Left kidney (tissue), 2 donors: Measurements from ENCODE around the gene ZER1. TPM values are rescaled to one million over a fixed set of nuclear protein-coding genes. Genes with fewer than 3 reads are reported as not detected.
"Not testable (repeated sequence)": the region's sequence is repeated elsewhere in the genome, so short reads cannot be mapped to it uniquely, and the experiment has no call there.

Source experiments
- DNase-seq: peaks from one replicate; pipeline ENCODE4 v3.0.0-alpha.2; 2013
- polyA plus RNA-seq: library from polyadenylated mRNA; unstranded; fragments of 120-200 nt; gene quantifications from one replicate; pipeline ENCODE4 v1.2.1, GENCODE V29; 2013; ENCODE audit not compliant: insufficient read length

ZER1 gene
- polyA plus RNA-seq, 1 donor: 31.3 TPM

- no peak for DNase-seq
Observed at GRCh38 chr9:128716581-128717254, 55.0 kb downstream of the ZER1 start.

GRCh38 chr9:128715436-128715750 is 56.3 kb downstream of the ZER1 start:
- no peak for DNase-seq

GRCh38 chr9:128714586-128715435 is 56.9 kb downstream of the ZER1 start:
- DNase-seq: no peak

- no peak for DNase-seq
Observed at GRCh38 chr9:128713941-128714573, 57.7 kb downstream of the ZER1 start.

- no peak for DNase-seq
Observed at GRCh38 chr9:128713411-128713780, 58.3 kb downstream of the ZER1 start.

DNA sequence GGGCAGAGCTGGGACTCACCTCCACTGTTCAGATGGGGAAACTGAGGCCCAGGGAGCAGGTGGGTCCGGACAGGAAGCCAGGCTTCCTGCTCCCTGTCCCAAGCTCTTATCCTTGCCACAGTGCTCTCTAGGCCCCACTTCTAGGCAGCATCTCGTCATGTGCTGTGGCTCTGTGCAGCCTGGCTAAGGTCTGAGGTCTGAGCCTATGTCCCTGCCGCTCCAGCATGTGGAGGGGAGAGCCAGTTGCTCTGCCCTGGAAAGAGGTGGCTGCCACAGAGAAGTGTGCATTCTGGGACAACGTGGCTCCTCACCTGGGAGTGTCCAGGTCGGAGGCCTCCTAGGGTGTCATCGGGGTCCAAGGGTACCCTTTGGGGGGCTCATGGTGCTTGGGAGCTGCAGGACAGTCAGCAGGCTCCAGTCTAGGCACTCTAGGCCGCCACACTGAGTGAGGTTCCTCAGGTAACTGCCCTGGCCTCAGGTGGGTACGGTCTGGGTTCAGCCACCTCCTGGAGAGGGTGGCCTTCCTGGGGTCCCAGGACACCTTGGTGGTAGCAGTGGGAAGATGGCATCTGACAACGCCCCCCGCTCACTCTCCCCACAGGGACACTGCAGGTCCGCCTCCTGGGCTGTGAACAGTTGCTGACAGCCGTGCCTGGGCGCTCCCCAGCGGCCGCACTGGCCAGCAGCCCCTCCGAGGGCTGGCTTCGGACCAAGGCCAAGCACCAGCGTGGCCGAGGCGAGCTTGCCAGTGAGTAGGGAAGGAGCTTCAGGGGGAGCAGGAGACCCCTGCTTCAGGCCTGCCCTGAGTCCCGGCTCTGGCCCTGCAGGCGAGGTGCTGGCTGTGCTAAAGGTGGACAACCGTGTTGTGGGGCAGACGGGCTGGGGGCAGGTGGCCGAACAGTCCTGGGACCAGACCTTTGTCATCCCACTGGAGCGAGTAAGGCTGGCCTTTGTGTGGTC is 59.0 kb downstream of the ZER1 start:
- DNase-seq: no peak

DNA sequence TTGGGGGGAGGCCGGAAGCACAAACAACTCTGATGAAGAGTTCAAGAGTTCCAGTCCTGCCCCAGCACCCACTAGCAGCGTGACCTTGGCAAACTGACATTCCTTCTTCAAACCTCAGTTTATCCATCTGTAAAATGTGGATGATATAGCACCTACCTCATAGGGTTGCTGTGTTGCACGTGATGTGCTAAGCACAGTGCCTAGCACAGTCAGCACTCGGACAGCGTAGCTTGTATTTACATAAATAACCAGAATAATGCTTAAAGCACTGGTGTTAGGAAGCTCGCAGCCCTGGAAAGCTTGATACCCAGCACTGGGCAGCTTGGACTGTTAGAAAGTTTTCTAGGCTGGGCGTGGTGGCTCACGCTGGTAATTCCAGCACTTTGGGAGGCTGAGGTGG is 64.3 kb downstream of the ZER1 start:
- no peak for DNase-seq

- DNase-seq: no peak
Observed at GRCh38 chr9:128706671-128707381, 64.9 kb downstream of the ZER1 start.

DNA sequence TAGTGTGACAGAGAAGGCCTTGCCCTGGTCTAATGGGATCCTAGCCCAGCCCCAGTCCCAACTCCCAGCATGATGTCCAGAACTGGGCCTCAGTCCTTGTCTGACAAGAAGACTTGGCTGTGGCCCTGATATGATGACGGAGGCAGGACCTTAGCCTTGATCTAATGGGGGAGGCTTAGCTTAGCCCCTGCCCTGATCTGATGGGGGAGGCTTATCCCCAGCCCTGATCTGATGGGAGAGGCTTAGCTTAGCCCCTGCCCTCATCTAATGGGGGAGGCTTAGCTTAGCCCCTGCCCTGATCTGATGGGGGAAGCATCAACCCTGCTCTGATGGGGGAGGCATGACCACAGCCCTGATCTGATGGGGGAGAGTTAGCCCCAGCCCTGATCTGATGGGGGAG is 65.7 kb downstream of the ZER1 start:
- no peak for DNase-seq

DNA sequence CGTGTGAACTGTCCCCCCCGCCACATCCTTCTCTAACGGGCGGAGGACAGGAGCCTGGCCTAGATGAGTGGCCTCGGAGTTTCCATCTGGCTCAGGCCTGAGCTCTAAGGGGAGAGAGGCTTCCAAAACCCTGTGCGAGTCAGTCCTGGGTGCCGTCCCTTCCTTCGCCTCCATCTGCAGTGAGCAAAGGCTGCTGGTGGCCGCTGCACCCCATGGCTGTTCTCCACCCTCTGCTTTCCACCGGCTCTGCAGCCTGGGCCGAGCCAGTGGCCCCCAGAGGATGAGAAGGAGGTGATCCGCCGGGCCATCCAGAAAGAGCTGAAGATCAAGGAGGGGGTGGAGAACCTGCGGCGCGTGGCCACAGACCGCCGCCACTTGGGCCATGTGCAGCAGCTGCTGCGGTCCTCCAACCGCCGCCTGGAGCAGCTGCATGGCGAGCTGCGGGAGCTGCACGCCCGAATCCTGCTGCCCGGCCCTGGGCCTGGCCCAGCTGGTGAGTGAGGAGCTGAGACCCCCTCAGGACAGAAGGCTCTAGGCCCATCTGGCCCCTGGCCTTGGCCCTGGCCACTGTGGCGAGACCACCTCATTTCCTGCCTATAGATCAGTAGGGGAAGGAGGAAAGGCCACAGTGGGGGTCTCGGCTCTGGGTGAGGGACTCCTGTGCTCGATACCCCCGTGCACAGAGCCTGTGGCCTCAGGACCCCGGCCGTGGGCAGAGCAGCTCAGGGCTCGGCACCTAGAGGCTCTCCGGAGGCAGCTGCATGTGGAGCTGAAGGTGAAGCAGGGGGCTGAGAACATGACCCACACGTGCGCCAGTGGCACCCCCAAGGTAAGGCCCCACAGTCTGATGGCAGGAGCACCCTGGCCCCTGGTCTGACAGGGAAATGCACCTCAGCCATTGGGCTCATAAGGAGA is 66.4 kb downstream of the ZER1 start:
- DNase-seq: no peak

DNA sequence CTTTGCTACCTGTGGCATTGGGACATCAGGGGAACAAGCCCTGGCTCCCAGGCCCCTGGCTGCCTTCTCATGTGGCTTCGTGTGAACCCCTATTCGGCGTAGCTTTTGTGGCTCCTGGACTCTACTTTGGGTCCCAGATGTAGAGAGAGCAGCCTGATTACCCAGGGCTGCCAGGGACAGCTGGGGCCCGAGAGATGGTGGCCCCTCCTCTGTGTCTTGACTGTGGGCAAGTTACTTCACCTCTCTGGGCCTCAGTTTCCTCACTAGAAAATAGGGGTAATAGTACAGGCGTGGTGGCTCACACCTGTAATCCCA is 67.4 kb downstream of the ZER1 start:
- DNase-seq: no peak

GRCh38 chr9:128703616-128704355 is 67.9 kb downstream of the ZER1 start:
- no peak for DNase-seq

DNA sequence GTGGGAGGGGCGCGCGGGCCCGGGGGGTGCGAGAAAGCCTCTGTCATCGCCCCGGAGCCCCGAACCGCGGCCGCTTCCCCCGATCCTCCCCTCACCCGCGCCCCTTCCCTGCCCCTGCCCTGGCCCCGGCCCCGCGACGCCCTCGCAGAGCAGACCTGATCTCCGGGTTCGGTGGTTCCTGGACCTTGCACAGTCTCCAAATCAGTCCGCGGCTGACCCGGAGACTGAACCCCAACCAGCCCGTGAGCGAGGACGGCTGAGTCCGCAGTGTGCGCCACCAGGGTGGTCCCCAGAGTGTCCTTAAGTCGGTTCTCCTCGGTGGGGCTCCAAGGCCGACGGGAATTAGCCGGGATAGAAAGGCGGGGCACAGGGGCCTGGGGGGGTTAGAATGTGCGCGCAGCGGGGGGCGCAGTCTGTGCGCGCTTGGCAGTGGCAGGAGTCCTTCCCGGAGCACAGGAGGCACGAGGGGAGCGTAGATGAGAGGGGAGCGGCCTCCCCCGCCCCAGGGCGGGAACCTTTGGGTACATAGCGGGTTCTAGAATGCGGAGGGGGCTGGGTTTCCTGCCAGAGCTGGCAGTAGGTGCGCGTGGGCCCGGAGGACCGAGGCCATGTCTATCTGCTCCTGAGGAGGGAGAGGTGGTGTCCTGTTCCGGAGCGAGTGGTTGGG is 68.6 kb downstream of the ZER1 start:
- DNase-seq: no peak

DNA sequence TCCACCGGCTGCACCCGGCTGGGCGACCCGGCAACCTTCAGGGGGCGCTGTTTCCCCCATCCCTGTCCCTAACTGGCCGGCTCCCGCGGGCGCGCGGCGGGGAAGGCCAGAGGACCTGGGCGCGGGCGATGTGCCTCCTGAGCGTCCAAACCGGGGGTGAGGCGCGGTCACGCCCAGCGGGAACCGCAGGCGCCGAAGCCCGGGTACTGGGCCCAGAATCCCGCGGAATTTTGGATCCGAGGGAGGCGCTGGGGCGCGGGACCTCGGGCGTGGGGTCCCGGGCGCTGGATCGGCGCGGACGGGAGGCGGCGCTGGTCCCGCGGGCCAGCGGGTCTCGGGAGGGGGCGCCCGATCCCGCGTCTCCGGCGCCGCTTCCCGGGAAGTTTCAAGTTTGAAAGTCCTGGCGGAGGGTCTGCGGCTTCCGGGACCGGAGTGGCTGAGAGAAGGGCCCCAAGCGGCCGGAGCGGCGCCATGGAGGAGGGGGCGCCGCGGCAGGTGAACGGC is 69.2 kb downstream of the ZER1 start, which contains the start of gene PKN3:
Gene PKN3, plus strand, starts transcription at position 59 of the 504 bp plus-strand sequence. Its CDS starts 413 bp downstream, at position 472.
- peak; percentile 85 for DNase-seq

DNA sequence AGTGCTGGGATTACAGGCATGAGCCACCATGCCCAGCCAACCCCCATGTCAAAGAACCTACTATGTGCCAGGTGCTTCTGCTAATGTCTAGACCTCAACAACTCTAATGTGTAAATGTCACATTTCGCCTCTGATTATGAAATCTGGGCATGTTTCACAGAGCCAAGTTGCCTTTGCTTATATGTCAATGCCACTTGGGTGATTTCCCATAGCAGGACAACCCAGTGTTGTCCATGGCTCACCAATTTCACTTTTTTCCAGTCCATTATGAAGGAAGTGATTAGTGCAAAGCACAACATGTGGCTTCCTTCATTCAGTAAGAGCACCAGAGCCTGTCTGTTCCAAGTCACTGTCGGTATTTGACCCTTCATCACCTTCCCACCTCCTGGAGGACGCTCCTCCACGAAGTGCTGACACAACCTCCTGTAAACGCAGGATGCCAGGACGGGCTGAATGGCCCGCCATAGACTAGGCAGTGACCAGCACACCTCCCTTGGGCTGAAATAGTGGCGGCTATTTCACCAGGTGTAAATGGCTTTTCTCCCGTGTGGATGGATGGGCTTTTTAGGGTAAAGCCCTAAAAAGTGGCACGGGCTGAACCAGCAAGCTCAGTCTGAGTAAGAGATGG is 70.4 kb downstream of the ZER1 start:
- no peak for DNase-seq

- not testable (repeated sequence) for DNase-seq
Observed at GRCh38 chr9:128699096-128699795, 72.5 kb downstream of the ZER1 start.

DNA sequence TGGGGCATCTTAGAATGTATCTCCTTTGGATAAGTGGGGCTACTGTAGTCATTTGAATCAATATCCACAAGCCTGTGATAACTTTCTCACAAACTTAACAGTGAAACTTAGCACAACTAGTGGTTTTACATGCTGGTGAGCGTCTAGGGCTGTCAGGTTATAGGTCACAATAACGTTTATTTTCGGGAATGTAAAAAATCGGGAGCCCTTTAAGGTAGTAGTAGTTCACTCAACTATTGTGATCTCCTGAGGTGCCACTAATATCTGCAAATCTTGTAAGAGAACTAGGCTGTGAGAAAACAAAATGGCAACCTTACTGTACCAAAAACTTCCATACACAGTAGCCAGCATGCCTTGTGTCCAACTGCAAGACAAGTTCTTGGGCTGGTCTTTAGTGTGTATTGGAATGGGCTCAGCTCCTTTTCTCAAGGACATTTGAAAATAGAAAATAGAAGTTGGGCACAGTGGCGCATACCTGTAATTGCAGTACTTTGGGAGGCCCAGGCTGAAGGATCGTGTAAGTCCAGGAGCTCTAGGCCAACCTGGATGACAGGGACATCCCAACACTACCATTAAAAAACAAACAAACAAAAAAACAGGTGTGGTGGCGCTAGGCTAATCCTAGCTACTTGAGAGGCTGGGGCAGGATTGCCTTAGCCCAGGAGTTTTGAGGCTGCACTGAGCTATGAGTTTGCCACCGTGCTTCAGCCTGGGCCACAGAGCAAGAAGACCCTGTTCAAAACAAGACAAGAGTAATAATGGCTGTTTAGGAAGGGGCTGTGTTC is 74.6 kb downstream of the ZER1 start:
- DNase-seq: no peak
